IMR-90 (cell line): Measurements from ENCODE around the gene PITX3. TPM values are rescaled to one million over a fixed set of nuclear protein-coding genes. Genes with fewer than 3 reads are reported as not detected.

Experiments used
- ATAC-seq: fragments of 200-7000 bp; cut with Tn5 transposase; 2 replicates; pipeline ENCODE4 v1.9.1; 2020; ENCODE audit warnings: low read depth, mild to moderate bottlenecking, moderate library complexity
- BruUV-seq: library from RNA; stranded (reverse); fragments of 400-500 nt; replicated peaks from 2 replicates; lab custom pipeline; 2021; lab: Mats Ljungman, UMichigan
- CTCF ChIA-PET: fragments of 300-600 bp; formaldehyde crosslinking; extraction: SDS; loops from one replicate; lab custom pipeline; 2021; ENCODE audit warnings: antibody characterized with exemption; lab: Yijun Ruan, JAX
- POLR2A ChIA-PET: fragments of 300-600 bp; sonication (Branson Sonifier 250); formaldehyde crosslinking; loops from one replicate; lab custom pipeline; 2022; ENCODE audit warnings: antibody characterized with exemption; ENCODE audit not compliant: unreplicated experiment; lab: Charles Lee
- DNase-seq: peaks from one replicate; pipeline ENCODE4 v3.0.0; 2013
- H2AFZ ChIP-seq: replicated peaks from 2 replicates; pipeline ENCODE3; 2013; ENCODE audit warnings: low read length, mild to moderate bottlenecking; ENCODE audit not compliant: poor library complexity
- H2AK5ac ChIP-seq: 2 replicates; pipeline ENCODE4 v1.6.1; 2013; ENCODE audit warnings: low read depth, low read length, inconsistent platforms
- H2AK9ac ChIP-seq: replicated peaks from 2 replicates; pipeline ENCODE3; 2013; ENCODE audit warnings: mild to moderate bottlenecking, low read depth, low read length, moderate library complexity; ENCODE audit not compliant: poor library complexity
- H2BK120ac ChIP-seq: 2 replicates; pipeline ENCODE4 v1.6.1; 2013; ENCODE audit warnings: low read depth, low read length, inconsistent platforms
- H2BK15ac ChIP-seq: 3 replicates; pipeline ENCODE4 v1.6.1; 2013; ENCODE audit warnings: low read depth, low read length, inconsistent platforms
- H2BK20ac ChIP-seq: 2 replicates; pipeline ENCODE4 v1.6.1; 2013; ENCODE audit warnings: low read depth, mild to moderate bottlenecking, inconsistent platforms, low read length, moderate library complexity
- H2BK5ac ChIP-seq: 2 replicates; pipeline ENCODE4 v1.6.1; 2013; ENCODE audit warnings: mild to moderate bottlenecking, low read depth, low read length, inconsistent platforms; ENCODE audit not compliant: poor library complexity, severe bottlenecking
- H3K14ac ChIP-seq: replicated peaks from 2 replicates; pipeline ENCODE4 v1.6.1; 2013; ENCODE audit warnings: low read depth, low read length, inconsistent platforms
- H3K18ac ChIP-seq: 2 replicates; pipeline ENCODE4 v1.6.1; 2013; ENCODE audit warnings: low read depth, low read length, control low read depth
- H3K23ac ChIP-seq: 2 replicates; pipeline ENCODE4 v1.6.1; 2013; ENCODE audit warnings: low read depth, low read length, inconsistent platforms
- H3K27ac ChIP-seq: 2 replicates; pipeline ENCODE4 v1.5.1; 2013; ENCODE audit warnings: mild to moderate bottlenecking, control low read depth, low read length; ENCODE audit not compliant: insufficient read depth
- H3K27me3 ChIP-seq: 2 replicates; pipeline ENCODE4 v1.6.1; 2013; ENCODE audit warnings: low read length; ENCODE audit not compliant: control insufficient read depth, insufficient read depth
- H3K36me3 ChIP-seq: 2 replicates; pipeline ENCODE4 v1.6.1; 2013; ENCODE audit warnings: low read length, mixed read lengths; ENCODE audit not compliant: control insufficient read depth, insufficient read depth
- H3K4ac ChIP-seq: 2 replicates; pipeline ENCODE4 v1.6.1; 2013; ENCODE audit warnings: low read depth, low read length, inconsistent platforms
- H3K4me1 ChIP-seq: 2 replicates; pipeline ENCODE4 v1.6.1; 2013; ENCODE audit warnings: low read length, mixed read lengths; ENCODE audit not compliant: control insufficient read depth, insufficient read depth
- H3K4me2 ChIP-seq: 2 replicates; pipeline ENCODE4 v1.6.1; 2013; ENCODE audit warnings: low read depth, mild to moderate bottlenecking, control low read depth, low read length, moderate library complexity
- H3K4me3 ChIP-seq: 2 replicates; pipeline ENCODE4 v1.5.1; 2013; ENCODE audit warnings: low read depth, mild to moderate bottlenecking, control low read depth, low read length, moderate library complexity; ENCODE audit not compliant: insufficient read depth
- H3K56ac ChIP-seq: 2 replicates; pipeline ENCODE4 v1.6.1; 2013; ENCODE audit warnings: low read length, inconsistent platforms; ENCODE audit not compliant: insufficient read depth; ENCODE audit errors: extremely low read depth
- H3K79me1 ChIP-seq, 2 experiments: 2 replicates each; pipeline ENCODE4 v1.6.1; 2013; ENCODE audit warnings: low read length in 2 of 2, inconsistent platforms in 1 of 2, low read depth in 1 of 2
- H3K9ac ChIP-seq: 2 replicates; pipeline ENCODE4 v1.6.1; 2013; ENCODE audit warnings: low read depth, low read length, control low read depth
- H3K9me1 ChIP-seq: 2 replicates; pipeline ENCODE4 v1.6.1; 2013; ENCODE audit warnings: low read length, inconsistent platforms; ENCODE audit not compliant: insufficient read depth
- H3K9me3 ChIP-seq: 2 replicates; pipeline ENCODE4 v1.6.1; 2013; ENCODE audit warnings: low read length; ENCODE audit not compliant: control insufficient read depth, insufficient read depth
- H4K20me1 ChIP-seq: 2 replicates; pipeline ENCODE4 v1.6.1; 2013; ENCODE audit warnings: low read length, inconsistent platforms; ENCODE audit not compliant: insufficient read depth
- H4K5ac ChIP-seq: 2 replicates; pipeline ENCODE4 v1.6.1; 2013; ENCODE audit warnings: mild to moderate bottlenecking, low read depth, low read length, control low read depth
- H4K8ac ChIP-seq, 2 experiments: 2 replicates each; pipeline ENCODE4 v1.6.1; 2013; ENCODE audit warnings: low read depth in 2 of 2, low read length in 2 of 2, control low read depth in 1 of 2, inconsistent platforms in 1 of 2
- H4K91ac ChIP-seq: 2 replicates; pipeline ENCODE4 v1.6.1; 2013; ENCODE audit warnings: low read depth, low read length, inconsistent platforms; ENCODE audit not compliant: insufficient read depth
- BHLHE40 ChIP-seq: fragments of 150-350 bp; IDR thresholded peaks from 2 replicates; pipeline ENCODE4 v1.6.1; 2016; ENCODE audit warnings: mild to moderate bottlenecking, low read depth, low read length
- CEBPB ChIP-seq: IDR thresholded peaks from 2 replicates; pipeline ENCODE4 v1.6.1; 2012; ENCODE audit warnings: low read depth, low read length, improper control_type of control experiment
- CHD1 ChIP-seq: IDR thresholded peaks from 2 replicates; pipeline ENCODE4 v1.6.1; 2012; ENCODE audit warnings: low read depth, low read length, improper control_type of control experiment
- CTCF ChIP-seq: conservative IDR thresholded peaks from 2 replicates; pipeline ENCODE4 v1.5.1; 2012; ENCODE audit warnings: mild to moderate bottlenecking, low read depth, low read length, improper control_type of control experiment
- FOS ChIP-seq: fragments of 150-350 bp; IDR thresholded peaks from 2 replicates; pipeline ENCODE4 v1.6.1; 2016; ENCODE audit warnings: low read depth, low read length
- RAD21 ChIP-seq: IDR thresholded peaks from 2 replicates; pipeline ENCODE4 v1.6.1; 2012; ENCODE audit warnings: low read length, improper control_type of control experiment
- RCOR1 ChIP-seq: IDR thresholded peaks from 2 replicates; pipeline ENCODE4 v1.6.1; 2012; ENCODE audit warnings: mild to moderate bottlenecking, low read length, improper control_type of control experiment; ENCODE audit not compliant: insufficient replicate concordance
- RFX5 ChIP-seq: IDR thresholded peaks from 2 replicates; pipeline ENCODE4 v1.8.0; 2012; ENCODE audit warnings: low read depth, mild to moderate bottlenecking, low read length, moderate library complexity
- SMC3 ChIP-seq: fragments of 150-350 bp; IDR thresholded peaks from 2 replicates; pipeline ENCODE4 v1.6.1; 2016; ENCODE audit warnings: low read depth, mild to moderate bottlenecking, antibody characterized with exemption, low read length, moderate library complexity
- dilution Hi-C: fragments of 300-500 bp; cut with HindIII; formaldehyde crosslinking; loops from one replicate; pipeline ENCODE4 v1.14.3; 2018; ENCODE audit warnings: low sequenced_read_pairs; ENCODE audit not compliant: unreplicated experiment
- in situ Hi-C: fragments of 300-500 bp; cut with MboI; formaldehyde crosslinking; loops from 3 replicates; pipeline ENCODE4 v1.14.3; 2019; ENCODE audit warnings: low sequenced_read_pairs, inconsistent platforms, mixed read lengths
- intact Hi-C: fragments of 100-400 bp; cut with micrococcal nuclease; formaldehyde crosslinking; loops from 2 replicates; pipeline ENCODE4 v1.10.0; 2022
- polyA plus RNA-seq, 3 experiments: library from polyadenylated mRNA; depleted of rRNA; stranded (reverse); fragments of >200 nt; gene quantifications; 2 replicates each; pipeline ENCODE4 v1.2.3, GENCODE V29; 2012; ENCODE audit warnings: low replicate concordance in 1 of 3
- total RNA-seq: library from RNA; depleted of rRNA; stranded (reverse); fragments of >200 nt; gene quantifications from 2 replicates; pipeline ENCODE4 v1.2.3, GENCODE V29; 2012
- TF ChIP-seq, protein P1 (sequence below): fragments of 150-350 bp; IDR thresholded peaks from 2 replicates; pipeline ENCODE4 v1.6.1; 2016; ENCODE audit warnings: low read depth, mild to moderate bottlenecking, low read length, moderate library complexity, borderline replicate concordance
- TF ChIP-seq, protein P2 (sequence below): fragments of 150-350 bp; IDR thresholded peaks from 2 replicates; pipeline ENCODE4 v1.6.1; 2017; ENCODE audit warnings: mild to moderate bottlenecking, antibody characterized with exemption, low read length, low read depth

PITX3 gene
- total and polyA plus RNA-seq, 2 of the 4 experiments (the other 2 are of a cell fraction) = not detected

- Histone ChIP-seq H4K8ac (no peak overlapping the region), H3K9ac (no peak overlapping the region), H4K20me1 (peaks cover 73% of the 10 kb centered on the region), H3K4ac (no peak overlapping the region), H2BK5ac (no peak overlapping the region), H3K4me1 (peaks cover 10% of the 10 kb centered on the region), H2AK5ac (no peak overlapping the region), H3K36me3 (no peaks in the 10 kb centered on the region; the same call in 1 of the 2 replicates), H3K14ac (peak overlapping the region; percentile 19; the same call in 1 of the 2 replicates), H3K4me2 (peak overlapping the region; percentile 23; the same call in 1 of the 2 replicates), H2BK15ac (no peak overlapping the region), H2BK20ac (no peak overlapping the region), H3K9me1 (peaks cover 31% of the 10 kb centered on the region), H2AK9ac (no peak overlapping the region), H3K27ac (no peak overlapping the region), H3K9me3 (no peaks in the 10 kb centered on the region), H3K27me3 (no peaks in the 10 kb centered on the region), H3K79me1 (peaks cover 3 to 78% of the 10 kb centered on the region in 2 experiments; a peak in 3 of 4 replicates), H2AFZ (no peak overlapping the region), H3K56ac (no peak overlapping the region), H4K91ac (no peak overlapping the region), H3K18ac (no peak overlapping the region), H4K5ac (no peak overlapping the region), H2BK120ac (no peak overlapping the region), H3K23ac (no peak overlapping the region), H3K4me3 (no peak overlapping the region)
- no TSS peak for BruUV-seq
- no peak for DNase-seq
- in situ Hi-C loops (no loop called here), dilution Hi-C loops (no loop called here), intact Hi-C loops (loop anchor here (2.0 to 5.0 kb wide), 2 partner anchors 21 to 95 kb away; no protein-coding TSS in a partner anchor)
- ATAC-seq = no peak
- TF ChIP-seq FOS = no peak
- TF ChIP-seq CTCF = no peak
- no peak for TF ChIP-seq RFX5
- TF ChIP-seq RAD21 = no peak
- TF ChIP-seq, protein P1, sequence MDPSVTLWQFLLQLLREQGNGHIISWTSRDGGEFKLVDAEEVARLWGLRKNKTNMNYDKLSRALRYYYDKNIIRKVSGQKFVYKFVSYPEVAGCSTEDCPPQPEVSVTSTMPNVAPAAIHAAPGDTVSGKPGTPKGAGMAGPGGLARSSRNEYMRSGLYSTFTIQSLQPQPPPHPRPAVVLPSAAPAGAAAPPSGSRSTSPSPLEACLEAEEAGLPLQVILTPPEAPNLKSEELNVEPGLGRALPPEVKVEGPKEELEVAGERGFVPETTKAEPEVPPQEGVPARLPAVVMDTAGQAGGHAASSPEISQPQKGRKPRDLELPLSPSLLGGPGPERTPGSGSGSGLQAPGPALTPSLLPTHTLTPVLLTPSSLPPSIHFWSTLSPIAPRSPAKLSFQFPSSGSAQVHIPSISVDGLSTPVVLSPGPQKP = no peak
- TF ChIP-seq, protein P2, sequence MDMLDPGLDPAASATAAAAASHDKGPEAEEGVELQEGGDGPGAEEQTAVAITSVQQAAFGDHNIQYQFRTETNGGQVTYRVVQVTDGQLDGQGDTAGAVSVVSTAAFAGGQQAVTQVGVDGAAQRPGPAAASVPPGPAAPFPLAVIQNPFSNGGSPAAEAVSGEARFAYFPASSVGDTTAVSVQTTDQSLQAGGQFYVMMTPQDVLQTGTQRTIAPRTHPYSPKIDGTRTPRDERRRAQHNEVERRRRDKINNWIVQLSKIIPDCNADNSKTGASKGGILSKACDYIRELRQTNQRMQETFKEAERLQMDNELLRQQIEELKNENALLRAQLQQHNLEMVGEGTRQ = no peak
- TF ChIP-seq CEBPB = no peak
- no peak for TF ChIP-seq CHD1
- TF ChIP-seq BHLHE40 = no peak
- no peak for TF ChIP-seq RCOR1
- TF ChIP-seq SMC3 = no peak
- CTCF ChIA-PET = no interaction called here
- POLR2A ChIA-PET = interaction anchor here (0.7 kb wide), 1 partner anchor 19 kb away, joined by 3 read pairs; no protein-coding TSS in a partner anchor
Observed at GRCh38 chr10:102247734-102248133, 6.4 kb upstream of the PITX3 start.
